Measurements from ENCODE around the gene C6orf118.

- TF ChIP-seq CTCF (IDR thresholded peaks at IDR 0.05) = no peak
- TF ChIP-seq POLR2A (IDR thresholded peaks at IDR 0.05) = no peak
- no peak for TF ChIP-seq EP300 (IDR thresholded peaks at IDR 0.05)
- no peak for TF ChIP-seq POLR2AphosphoS5 (IDR thresholded peaks at IDR 0.05)
These were observed 77.5 kb downstream of the C6orf118 start for GRCh38 chr6:165231581-165232561.

Data from sigmoid colon (tissue), 4 donors.